PC-3 (cell line): ENCODE results near the gene MID1.

Source experiments
- EZH2 ChIP-seq: fragments of 300-600 bp; sonication (generic); IDR thresholded peaks from one replicate; pipeline ENCODE4 v1.6.1; 2017; ENCODE audit warnings: antibody characterized with exemption, mild to moderate bottlenecking, low read length; ENCODE audit not compliant: unreplicated experiment
- TF ChIP-seq, protein P1 (sequence below): fragments of 300-600 bp; sonication (generic); conservative IDR thresholded peaks from 2 replicates; pipeline ENCODE4 v1.5.1; 2017; ENCODE audit warnings: antibody characterized with exemption, low read depth, mild to moderate bottlenecking, low read length

DNA sequence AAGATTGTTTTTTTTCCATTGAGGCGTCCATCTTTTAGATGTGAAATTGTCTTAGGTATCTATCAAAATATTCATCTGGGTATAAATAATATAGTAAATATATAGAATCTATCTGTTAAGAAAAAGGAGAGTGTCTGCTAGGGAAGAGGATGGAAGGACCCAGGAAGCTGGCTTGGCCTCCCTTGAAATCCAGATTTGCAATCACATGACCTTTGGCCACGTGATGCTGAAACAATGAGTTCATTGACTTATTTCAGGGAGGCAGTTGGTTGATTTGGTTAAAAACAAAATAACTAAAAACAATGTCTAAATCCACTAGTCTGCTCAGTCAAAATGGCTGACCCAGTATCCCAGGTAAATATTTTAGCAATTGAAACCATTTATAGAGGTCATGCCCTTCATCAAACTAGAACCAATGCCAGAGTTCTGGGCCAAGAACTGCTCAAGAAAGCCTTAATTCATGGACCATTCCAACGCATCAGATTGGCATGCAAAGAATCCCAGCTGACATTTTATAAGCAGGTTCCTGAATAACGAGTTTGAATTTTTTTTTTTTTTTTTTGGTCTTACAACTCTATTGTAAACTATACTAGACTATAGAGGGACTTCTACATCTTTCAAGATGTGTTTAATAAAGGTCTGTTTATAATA is 172.7 kb downstream of the MID1 start:
- TF ChIP-seq, protein P1, sequence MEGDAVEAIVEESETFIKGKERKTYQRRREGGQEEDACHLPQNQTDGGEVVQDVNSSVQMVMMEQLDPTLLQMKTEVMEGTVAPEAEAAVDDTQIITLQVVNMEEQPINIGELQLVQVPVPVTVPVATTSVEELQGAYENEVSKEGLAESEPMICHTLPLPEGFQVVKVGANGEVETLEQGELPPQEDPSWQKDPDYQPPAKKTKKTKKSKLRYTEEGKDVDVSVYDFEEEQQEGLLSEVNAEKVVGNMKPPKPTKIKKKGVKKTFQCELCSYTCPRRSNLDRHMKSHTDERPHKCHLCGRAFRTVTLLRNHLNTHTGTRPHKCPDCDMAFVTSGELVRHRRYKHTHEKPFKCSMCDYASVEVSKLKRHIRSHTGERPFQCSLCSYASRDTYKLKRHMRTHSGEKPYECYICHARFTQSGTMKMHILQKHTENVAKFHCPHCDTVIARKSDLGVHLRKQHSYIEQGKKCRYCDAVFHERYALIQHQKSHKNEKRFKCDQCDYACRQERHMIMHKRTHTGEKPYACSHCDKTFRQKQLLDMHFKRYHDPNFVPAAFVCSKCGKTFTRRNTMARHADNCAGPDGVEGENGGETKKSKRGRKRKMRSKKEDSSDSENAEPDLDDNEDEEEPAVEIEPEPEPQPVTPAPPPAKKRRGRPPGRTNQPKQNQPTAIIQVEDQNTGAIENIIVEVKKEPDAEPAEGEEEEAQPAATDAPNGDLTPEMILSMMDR = no peak
- TF ChIP-seq EZH2 = no peak
